ENCODE results near the gene TMEM164.

DNA sequence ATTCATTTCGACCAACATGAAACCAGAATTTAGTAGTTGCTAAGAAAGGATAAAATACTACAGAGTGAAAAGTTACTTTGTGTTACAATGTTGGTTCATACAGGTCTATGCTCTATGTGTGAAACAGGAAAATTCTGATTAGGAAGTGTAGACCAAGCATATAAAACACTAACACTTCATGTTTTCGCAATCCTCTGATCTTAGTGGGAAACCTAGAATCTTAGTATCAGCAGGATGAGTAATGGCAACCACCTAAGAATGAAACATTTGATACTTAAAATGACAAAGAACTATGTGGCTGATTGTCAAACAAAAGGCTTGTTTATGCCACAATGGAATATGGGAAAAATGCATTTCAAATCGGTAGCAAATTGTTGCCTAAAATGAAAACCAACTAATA is 198.9 kb downstream of the TMEM164 start:
- TF ChIP-seq, protein P1, sequence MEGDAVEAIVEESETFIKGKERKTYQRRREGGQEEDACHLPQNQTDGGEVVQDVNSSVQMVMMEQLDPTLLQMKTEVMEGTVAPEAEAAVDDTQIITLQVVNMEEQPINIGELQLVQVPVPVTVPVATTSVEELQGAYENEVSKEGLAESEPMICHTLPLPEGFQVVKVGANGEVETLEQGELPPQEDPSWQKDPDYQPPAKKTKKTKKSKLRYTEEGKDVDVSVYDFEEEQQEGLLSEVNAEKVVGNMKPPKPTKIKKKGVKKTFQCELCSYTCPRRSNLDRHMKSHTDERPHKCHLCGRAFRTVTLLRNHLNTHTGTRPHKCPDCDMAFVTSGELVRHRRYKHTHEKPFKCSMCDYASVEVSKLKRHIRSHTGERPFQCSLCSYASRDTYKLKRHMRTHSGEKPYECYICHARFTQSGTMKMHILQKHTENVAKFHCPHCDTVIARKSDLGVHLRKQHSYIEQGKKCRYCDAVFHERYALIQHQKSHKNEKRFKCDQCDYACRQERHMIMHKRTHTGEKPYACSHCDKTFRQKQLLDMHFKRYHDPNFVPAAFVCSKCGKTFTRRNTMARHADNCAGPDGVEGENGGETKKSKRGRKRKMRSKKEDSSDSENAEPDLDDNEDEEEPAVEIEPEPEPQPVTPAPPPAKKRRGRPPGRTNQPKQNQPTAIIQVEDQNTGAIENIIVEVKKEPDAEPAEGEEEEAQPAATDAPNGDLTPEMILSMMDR (conservative IDR thresholded peaks at IDR 0.05 in 1 of 2, IDR thresholded peaks at IDR 0.05 in 1 of 2; ENCODE audit: low read depth in 1 of 2, low read length in 2 of 2) = no peak
- TF ChIP-seq EZH2 (IDR thresholded peaks at IDR 0.05; ENCODE audit: low read length, missing control alignments) = no peak
